ENCODE data around the gene SNCG. TPM values are rescaled to one million over a fixed set of nuclear protein-coding genes. Genes with fewer than 3 reads are reported as not detected.
"Not testable (repeated sequence)": the region's sequence is repeated elsewhere in the genome, so short reads cannot be mapped to it uniquely, and the experiment has no call there.

SNCG gene
- total RNA-seq, 2 experiments from 2014 or later: not detected

DNA sequence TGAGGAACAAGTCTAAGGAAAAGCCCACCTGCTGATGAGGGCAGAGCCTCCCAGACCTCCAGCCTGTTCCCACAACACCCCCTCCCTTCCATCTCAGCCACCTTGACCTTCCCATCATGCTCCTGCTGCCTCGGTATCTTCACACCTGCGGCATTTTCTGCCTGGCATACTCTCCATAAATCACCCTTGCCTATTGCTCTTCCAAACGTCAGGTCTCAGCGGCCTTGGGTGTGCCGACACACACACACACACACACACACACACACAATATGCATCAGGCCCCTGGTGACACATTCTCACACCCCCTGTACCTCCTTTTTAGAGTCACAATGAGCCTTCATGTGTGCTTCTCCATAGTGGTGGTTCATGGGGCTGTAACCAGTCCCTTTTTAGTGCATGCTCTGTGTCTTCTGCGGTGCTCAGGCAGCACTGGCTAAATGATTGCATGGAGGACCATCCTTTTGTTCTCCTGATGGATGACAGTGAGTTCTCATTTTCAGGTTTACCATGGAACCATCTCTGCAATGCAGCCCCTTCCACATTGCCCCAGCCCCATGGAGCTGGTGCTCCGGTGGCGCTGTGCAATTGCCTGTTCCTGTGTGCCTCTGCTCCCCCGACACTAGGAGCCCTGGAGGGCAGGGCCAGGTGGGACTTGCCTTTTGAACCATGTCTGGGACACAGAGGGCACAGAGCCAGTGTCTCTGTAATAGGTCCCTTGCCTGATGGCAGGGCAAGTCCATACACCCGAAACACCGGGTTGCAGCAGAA lies 14.4 kb downstream of the SNCG start:
- ChIA-PET POLR2A (no interaction called here), CTCF (no interaction called here)
- no peak overlapping the region for H3K27ac Mint-ChIP-seq
- H3K27me3 Mint-ChIP-seq: peaks cover 2% of the 10 kb centered on the region
- DNase-seq: no peak
- H3K4me1 Mint-ChIP-seq (ENCODE audit: low read depth): peaks cover 12% of the 10 kb centered on the region
- no peaks in the 10 kb centered on the region for H3K36me3 Mint-ChIP-seq
- H3K9me3 Mint-ChIP-seq: no peaks in the 10 kb centered on the region
- peak overlapping the region; percentile 0 for H3K4me3 Mint-ChIP-seq
- intact Hi-C loops (cut with micrococcal nuclease): no loop called here

DNA sequence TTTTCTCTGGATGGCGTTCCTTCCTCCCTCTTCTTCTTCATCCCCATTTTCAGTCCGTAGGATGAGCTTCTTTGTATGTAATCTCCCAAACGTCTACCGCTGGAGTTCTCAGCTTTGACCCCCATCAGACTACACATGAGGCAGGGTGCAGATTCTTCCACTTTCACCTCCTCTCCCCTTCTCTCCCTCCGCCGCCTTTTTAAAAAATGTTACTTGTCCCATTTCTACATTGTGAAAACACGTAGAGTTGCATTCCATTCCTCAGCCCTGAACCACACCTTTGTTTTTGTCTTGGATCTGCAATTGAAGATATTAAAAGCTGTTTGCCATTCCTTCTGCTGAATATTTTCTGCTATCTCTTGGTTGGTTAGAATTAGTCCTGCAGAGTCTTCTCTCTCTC lies 16.1 kb downstream of the SNCG start:
- H3K27me3 Mint-ChIP-seq: peaks cover 2% of the 10 kb centered on the region
- no peaks in the 10 kb centered on the region for H3K9me3 Mint-ChIP-seq
- DNase-seq: no peak
- H3K4me3 Mint-ChIP-seq: no peak overlapping the region
- intact Hi-C loops (cut with micrococcal nuclease): no loop called here
- H3K27ac Mint-ChIP-seq: no peak overlapping the region
- ChIA-PET CTCF (interaction anchor here (1.2 to 2.0 kb wide), 2 partner anchors 8 to 14 kb away, joined by 3 to 7 read pairs; no protein-coding TSS in a partner anchor), POLR2A (interaction anchor here (0.6 kb wide), 1 partner anchor 20 kb away, joined by 3 read pairs; no protein-coding TSS in a partner anchor)
- H3K4me1 Mint-ChIP-seq (ENCODE audit: low read depth): peaks cover 12% of the 10 kb centered on the region
- H3K36me3 Mint-ChIP-seq: no peaks in the 10 kb centered on the region

DNA sequence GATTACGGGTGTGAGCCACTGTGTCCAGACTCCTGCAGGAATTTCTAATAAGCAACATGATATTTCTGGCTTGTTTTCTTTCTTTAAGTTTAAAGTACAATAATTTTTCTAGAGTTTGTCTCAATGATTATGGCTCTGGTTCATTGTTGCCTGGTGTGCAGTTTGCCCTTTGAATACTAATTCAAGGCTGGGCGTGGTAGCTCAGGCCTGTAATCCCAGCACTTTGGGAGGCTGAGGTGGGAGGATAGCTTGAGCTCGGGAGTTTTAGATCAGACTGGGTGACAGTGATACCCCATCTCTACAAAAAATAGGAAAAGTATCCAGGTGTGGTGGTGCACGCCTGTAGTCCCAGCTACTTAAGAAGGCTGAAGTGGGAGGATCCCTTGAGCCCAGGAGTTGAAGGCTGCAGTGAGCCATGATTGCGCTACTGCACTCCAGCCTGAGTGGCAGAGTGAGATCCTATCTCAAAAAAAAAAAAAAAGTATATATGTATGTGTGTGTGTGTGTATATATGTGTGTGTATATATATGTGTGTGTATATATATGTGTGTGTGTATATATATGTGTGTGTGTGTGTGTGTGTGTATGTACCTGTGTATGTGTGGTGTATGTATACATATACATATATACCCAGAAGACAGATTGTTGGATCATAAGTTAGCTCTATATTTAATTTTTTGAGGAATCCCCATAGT lies 18.1 kb downstream of the SNCG start:
- no peak for DNase-seq
- intact Hi-C loops (cut with micrococcal nuclease): no loop called here
- no peaks in the 10 kb centered on the region for H3K36me3 Mint-ChIP-seq
- ChIA-PET POLR2A (no interaction called here), CTCF (interaction anchor here (1.1 to 2.0 kb wide), 3 partner anchors 10 to 16 kb away, joined by 3 to 7 read pairs (median 5); no protein-coding TSS in a partner anchor)
- H3K4me3 Mint-ChIP-seq: no peak overlapping the region
- H3K27me3 Mint-ChIP-seq: no peaks in the 10 kb centered on the region
- no peak overlapping the region for H3K27ac Mint-ChIP-seq
- H3K9me3 Mint-ChIP-seq: no peaks in the 10 kb centered on the region
- H3K4me1 Mint-ChIP-seq (ENCODE audit: low read depth): peaks cover 5% of the 10 kb centered on the region

DNA sequence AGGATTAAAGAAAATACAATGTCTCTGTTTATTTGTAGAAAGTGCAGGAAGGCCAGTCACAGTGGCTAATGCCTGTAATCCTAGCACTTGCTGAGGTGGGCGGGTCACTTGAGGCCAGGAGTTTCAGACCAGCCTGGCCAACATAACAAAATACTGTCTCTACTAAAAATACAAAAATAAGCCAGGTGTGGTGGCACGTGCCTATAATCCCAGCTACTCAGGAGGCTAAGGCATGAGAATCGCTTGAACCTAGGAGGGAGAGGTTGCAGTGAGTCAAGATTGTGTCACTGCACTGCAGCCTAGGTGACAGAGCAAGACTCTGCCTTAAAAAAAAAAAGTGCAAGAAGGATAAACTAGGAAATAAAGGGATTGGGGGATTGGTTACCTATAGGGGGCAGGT lies 20.1 kb downstream of the SNCG start:
- H3K27ac Mint-ChIP-seq; intact Hi-C loops (cut with micrococcal nuclease); H3K9me3 Mint-ChIP-seq; POLR2A ChIA-PET; H3K4me3 Mint-ChIP-seq; H3K27me3 Mint-ChIP-seq; DNase-seq; H3K4me1 Mint-ChIP-seq (ENCODE audit: low read depth); CTCF ChIA-PET; H3K36me3 Mint-ChIP-seq: not testable (repeated sequence)

DNA sequence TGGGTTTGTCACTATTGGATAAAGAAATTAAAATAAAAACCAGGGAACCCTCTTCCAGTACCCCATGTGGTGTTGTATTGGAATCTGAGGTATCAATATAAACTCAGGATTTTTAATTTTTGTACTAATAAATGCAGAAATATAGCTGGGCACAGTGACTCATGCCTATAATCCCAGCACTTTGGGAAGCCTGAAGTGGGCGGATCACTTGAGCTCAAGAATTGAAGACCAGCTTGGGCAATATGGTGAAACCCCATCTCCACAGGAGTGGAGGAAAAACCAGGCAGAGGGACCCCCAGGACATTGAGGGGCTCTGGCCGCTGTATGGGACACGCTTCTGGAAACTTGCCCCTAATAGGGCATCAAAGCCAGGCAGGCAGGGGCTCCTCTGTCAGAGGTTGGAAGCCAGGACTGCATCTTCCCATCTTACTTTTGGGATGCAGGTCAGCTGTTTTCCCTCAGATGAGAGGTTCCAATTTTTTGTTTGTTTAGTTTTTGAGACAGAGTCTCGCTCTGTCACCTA lies 21.0 kb downstream of the SNCG start:
- no peaks in the 10 kb centered on the region for H3K36me3 Mint-ChIP-seq

DNA sequence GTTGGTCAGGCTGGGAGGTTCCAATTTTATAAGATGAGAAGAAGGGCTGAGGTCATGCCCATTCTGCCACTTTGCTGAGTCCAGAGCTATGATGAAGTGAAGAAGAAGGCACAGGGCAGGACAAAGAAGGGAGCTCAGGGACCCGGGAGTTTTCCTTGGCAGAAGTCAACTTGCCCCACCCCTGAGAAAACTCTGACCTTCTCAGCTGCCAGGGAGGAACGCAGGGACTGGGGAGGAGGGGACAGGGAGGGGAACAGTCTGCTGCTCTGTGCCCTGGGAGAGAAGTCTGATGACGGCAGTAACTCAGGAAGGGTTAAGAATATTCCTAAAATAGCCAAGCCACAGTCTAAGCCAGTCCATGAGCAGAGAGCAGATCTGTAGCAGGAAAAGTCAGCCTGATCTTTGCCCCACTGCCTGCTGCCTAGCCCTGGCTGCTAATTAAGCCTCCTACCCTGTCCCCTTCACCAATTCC lies 21.6 kb downstream of the SNCG start:
- Mint-ChIP-seq H3K27ac (no peak overlapping the region), H3K9me3 (no peaks in the 10 kb centered on the region), H3K4me3 (no peak overlapping the region), H3K27me3 (no peaks in the 10 kb centered on the region), H3K4me1 (ENCODE audit: low read depth) (no peaks in the 10 kb centered on the region), H3K36me3 (no peaks in the 10 kb centered on the region)
- intact Hi-C loops (cut with micrococcal nuclease): no loop called here
- CTCF ChIA-PET: interaction anchor here (1.0 kb wide), 1 partner anchor 20 kb away, joined by 3 read pairs; no protein-coding TSS in a partner anchor
- POLR2A ChIA-PET: no interaction called here
- no peak for DNase-seq

More for the DNA sequence above, 21.0 kb downstream of the SNCG start:
- Mint-ChIP-seq H3K9me3 (no peaks in the 10 kb centered on the region), H3K27ac (no peak overlapping the region), H3K4me3 (no peak overlapping the region), H3K4me1 (ENCODE audit: low read depth) (no peaks in the 10 kb centered on the region), H3K27me3 (no peaks in the 10 kb centered on the region)
- intact Hi-C loops (cut with micrococcal nuclease): no loop called here
- CTCF ChIA-PET: interaction anchor here (1.0 kb wide), 1 partner anchor 19 kb away, joined by 3 read pairs; no protein-coding TSS in a partner anchor
- no peak for DNase-seq
- POLR2A ChIA-PET: no interaction called here

DNA sequence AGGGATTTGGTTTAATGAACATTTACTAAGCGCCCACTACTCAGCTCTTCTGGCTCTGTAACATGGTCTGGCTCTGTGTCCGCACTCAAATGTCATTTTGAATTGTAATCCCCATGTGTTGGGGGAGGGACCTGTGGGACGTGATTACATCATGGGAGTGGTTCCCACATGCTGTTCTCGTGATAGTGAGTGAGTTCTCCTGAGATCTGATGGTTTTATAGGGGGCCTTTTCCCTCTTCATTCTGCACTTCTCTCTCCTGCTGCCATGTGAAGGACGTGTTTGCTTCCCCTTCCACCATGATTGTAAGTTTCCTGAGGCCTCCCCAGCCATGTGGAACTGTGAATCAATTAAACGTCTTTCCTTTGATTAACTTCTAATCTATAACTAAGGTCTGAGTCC lies 22.6 kb downstream of the SNCG start:
- H3K9me3 Mint-ChIP-seq; H3K36me3 Mint-ChIP-seq; POLR2A ChIA-PET; CTCF ChIA-PET; H3K27me3 Mint-ChIP-seq; DNase-seq; intact Hi-C loops (cut with micrococcal nuclease); H3K27ac Mint-ChIP-seq; H3K4me1 Mint-ChIP-seq (ENCODE audit: low read depth); H3K4me3 Mint-ChIP-seq: not testable (repeated sequence)

DNA sequence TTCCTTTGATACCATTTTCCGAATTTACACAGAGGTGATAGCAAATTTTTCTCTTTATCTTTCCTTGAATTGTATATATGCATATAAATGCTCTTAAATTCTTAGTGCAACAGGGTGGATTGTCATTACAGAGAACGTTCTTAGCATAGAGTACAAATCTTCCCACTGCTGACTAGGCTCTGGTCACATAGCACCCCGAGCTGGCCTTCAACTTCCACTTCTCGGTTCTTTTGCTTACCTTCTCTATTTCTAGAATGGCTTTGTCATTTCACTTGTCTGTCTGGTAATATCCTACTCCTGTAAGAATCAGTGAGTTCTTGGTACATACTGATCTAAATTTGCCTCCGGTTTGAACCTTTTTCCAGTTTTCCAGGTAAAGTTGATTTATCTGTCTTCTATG lies 23.3 kb downstream of the SNCG start:
- Mint-ChIP-seq H3K4me3 (no peak overlapping the region), H3K27ac (no peak overlapping the region), H3K36me3 (no peaks in the 10 kb centered on the region), H3K27me3 (no peaks in the 10 kb centered on the region), H3K9me3 (no peaks in the 10 kb centered on the region), H3K4me1 (ENCODE audit: low read depth) (no peaks in the 10 kb centered on the region)
- POLR2A ChIA-PET: no interaction called here
- no peak for DNase-seq
- intact Hi-C loops (cut with micrococcal nuclease): no loop called here
- CTCF ChIA-PET: no interaction called here

DNA sequence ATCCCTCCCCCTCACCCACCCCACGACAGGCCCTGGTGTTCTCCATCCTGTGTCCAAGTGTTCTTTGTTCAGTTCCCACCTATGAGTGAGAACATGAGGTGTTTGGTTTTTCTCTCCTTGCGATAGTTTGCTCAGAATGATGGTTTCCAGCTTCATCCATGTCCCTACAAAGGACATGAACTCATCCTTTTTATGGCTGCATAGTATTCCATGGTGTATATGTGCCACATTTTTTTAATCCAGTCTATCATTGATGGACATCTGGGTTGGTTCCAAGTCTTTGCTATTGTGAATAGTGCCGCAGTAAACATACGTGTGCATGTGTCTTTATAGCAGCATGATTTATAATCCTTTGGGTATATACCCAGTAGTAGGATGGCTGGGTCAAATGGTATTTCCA lies 26.1 kb downstream of the SNCG start:
- H3K9me3 Mint-ChIP-seq; POLR2A ChIA-PET; DNase-seq; H3K27ac Mint-ChIP-seq; H3K4me3 Mint-ChIP-seq; H3K36me3 Mint-ChIP-seq; intact Hi-C loops (cut with micrococcal nuclease); CTCF ChIA-PET; H3K4me1 Mint-ChIP-seq (ENCODE audit: low read depth); H3K27me3 Mint-ChIP-seq: not testable (repeated sequence)

DNA sequence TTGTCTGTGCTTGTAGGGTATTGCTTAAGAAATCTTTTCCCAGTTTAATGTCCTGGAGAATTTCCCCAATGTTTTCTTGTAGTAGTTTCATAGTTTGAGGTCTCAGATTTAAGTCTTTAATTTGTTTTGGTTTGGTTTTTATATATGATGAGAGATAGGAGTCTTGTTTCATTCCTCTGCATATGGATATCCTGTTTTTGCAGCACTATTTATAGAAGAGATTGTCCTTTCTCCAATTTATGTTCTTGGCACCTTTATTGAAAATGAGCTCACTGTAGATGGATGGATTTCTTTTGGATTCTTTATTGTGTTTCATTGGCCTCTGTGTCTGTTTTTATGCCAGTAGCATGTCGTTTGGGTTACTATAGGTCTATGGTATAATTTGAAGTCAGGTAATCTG lies 30.1 kb downstream of the SNCG start:
- peaks cover 7% of the 10 kb centered on the region for H3K27me3 Mint-ChIP-seq
- no peak for DNase-seq
- no peaks in the 10 kb centered on the region for H3K36me3 Mint-ChIP-seq
- H3K9me3 Mint-ChIP-seq: no peaks in the 10 kb centered on the region
- intact Hi-C loops (cut with micrococcal nuclease): no loop called here
- H3K4me1 Mint-ChIP-seq (ENCODE audit: low read depth): no peaks in the 10 kb centered on the region
- no peak overlapping the region for H3K27ac Mint-ChIP-seq
- POLR2A ChIA-PET: no interaction called here
- CTCF ChIA-PET: interaction anchor here (1.4 kb wide), 1 partner anchor 22 kb away, joined by 4 read pairs; no protein-coding TSS in a partner anchor
- H3K4me3 Mint-ChIP-seq: no peak overlapping the region

DNA sequence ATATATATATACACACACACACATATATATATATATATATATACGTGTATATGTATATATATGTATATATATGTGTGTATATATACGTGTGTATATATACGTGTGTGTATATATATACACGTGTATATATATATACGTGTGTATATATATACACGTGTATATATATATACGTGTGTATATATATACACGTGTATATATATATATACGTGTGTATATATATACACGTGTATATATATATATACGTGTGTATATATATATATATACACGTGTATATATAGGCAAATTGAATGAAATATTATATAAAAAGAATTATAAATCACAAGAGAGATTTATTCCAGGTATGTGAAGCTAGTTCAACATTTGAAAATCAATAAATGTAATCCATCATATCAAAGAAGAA lies 33.0 kb downstream of the SNCG start:
- POLR2A ChIA-PET; H3K27ac Mint-ChIP-seq; H3K36me3 Mint-ChIP-seq; intact Hi-C loops (cut with micrococcal nuclease); H3K4me3 Mint-ChIP-seq; CTCF ChIA-PET; H3K4me1 Mint-ChIP-seq (ENCODE audit: low read depth); H3K27me3 Mint-ChIP-seq; H3K9me3 Mint-ChIP-seq; DNase-seq: not testable (repeated sequence)

DNA sequence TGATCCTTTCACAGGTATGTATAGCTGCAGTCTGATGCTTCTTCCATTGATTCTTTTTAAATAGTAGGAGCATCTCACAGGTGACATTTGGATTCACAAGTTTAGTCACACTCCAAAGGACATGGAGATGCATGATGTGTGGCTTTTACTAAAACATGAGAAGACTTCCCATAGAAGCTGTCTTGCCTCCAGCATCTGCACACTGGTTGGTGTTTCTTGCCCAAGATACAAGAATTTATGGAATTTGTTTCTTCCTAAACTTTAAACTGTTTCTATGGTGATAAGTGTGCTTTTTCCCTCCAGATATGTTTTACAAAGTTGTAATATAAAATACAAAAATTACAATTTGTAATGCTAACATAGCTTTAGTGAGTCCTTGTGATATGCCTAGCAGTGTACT lies 34.1 kb downstream of the SNCG start:
- CTCF ChIA-PET: no interaction called here
- Mint-ChIP-seq H3K9me3 (no peaks in the 10 kb centered on the region), H3K4me1 (ENCODE audit: low read depth) (no peaks in the 10 kb centered on the region), H3K27me3 (peaks cover 7% of the 10 kb centered on the region), H3K27ac (no peak overlapping the region), H3K36me3 (no peaks in the 10 kb centered on the region), H3K4me3 (no peak overlapping the region)
- DNase-seq: no peak
- intact Hi-C loops (cut with micrococcal nuclease): no loop called here
- POLR2A ChIA-PET: no interaction called here
